ENCODE measurements around the gene ARHGAP44.

Gene ARHGAP44

GRCh38 chr17:13035420-13035819 is 246.1 kb downstream of the ARHGAP44 start:
- no peak for TF ChIP-seq CTCF (IDR thresholded peaks at IDR 0.05; ENCODE audit: low read depth, low read length, missing control alignments)

GRCh38 chr17:13036751-13037150 is 247.5 kb downstream of the ARHGAP44 start:
- H3K4me3 ChIP-seq (ENCODE audit: low read depth, low read length), result no peak overlapping the region
- TF ChIP-seq CTCF (IDR thresholded peaks at IDR 0.05; ENCODE audit: low read depth, low read length, missing control alignments), result no peak
- no peak for DNase-seq (ENCODE audit: low read depth)

More at GRCh38 chr17:13035420-13035819, 246.1 kb downstream of the ARHGAP44 start:
- no peak for DNase-seq (ENCODE audit: low read depth)
- no peak overlapping the region for H3K4me3 ChIP-seq (ENCODE audit: low read depth, low read length)

- DNase-seq (ENCODE audit: low read depth), result no peak
- H3K4me3 ChIP-seq (ENCODE audit: low read depth, low read length), result no peak overlapping the region
- TF ChIP-seq CTCF (IDR thresholded peaks at IDR 0.05; ENCODE audit: low read depth, low read length, missing control alignments), result no peak
These were observed 249.8 kb downstream of the ARHGAP44 start for GRCh38 chr17:13038931-13039665.

Data from GM12864 (cell line).